HTR-8/SVneo (cell line): ENCODE measurements around the gene LDLRAD4.

Experiments
- DNase-seq: peaks from one replicate; pipeline ENCODE4 v3.0.0; 2011; ENCODE audit warnings: low spot score, mixed read lengths; ENCODE audit not compliant: insufficient read length
- FAIRE-seq: peaks from 2 replicates; lab custom pipeline; 2011; peaks lifted over from hg19 to GRCh38; lab: Jason Lieb, UNC

LDLRAD4 gene

GRCh38 chr18:13218368-13218991 lies at the start of gene LDLRAD4:
LDLRAD4 (plus strand) TSS chr18:13218760.
- no peak for FAIRE-seq
- peak; percentile 40 for DNase-seq

GRCh38 chr18:13173578-13174145 lies 44.9 kb upstream of the LDLRAD4 start:
- DNase-seq = no peak
- no peak for FAIRE-seq

- FAIRE-seq (no peak), DNase-seq (no peak)
Measured at GRCh38 chr18:13175266-13175665, 43.3 kb upstream of the LDLRAD4 start.

DNA sequence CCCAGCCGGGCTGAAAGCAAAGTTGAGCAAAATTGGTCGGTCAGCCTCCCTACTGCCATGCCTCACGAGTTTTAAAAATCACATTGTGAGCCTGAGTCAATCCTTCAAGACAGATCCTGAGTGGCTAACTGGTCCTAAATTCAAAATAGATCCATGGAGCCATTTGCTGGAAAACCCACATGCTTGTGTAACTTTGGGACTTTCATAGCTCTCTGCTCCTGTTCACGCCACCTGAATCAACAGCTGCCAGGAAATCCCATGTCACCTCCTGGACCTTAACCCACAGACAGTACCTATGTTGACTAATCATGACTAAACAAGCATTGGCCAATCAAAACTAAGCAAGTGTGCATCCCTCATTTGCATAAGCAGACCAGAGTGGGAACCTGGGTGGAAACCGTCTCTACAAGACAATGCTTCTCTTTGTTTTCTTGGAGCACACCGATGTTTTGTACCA lies 42.8 kb upstream of the LDLRAD4 start:
- no peak for DNase-seq
- FAIRE-seq = no peak

DNA sequence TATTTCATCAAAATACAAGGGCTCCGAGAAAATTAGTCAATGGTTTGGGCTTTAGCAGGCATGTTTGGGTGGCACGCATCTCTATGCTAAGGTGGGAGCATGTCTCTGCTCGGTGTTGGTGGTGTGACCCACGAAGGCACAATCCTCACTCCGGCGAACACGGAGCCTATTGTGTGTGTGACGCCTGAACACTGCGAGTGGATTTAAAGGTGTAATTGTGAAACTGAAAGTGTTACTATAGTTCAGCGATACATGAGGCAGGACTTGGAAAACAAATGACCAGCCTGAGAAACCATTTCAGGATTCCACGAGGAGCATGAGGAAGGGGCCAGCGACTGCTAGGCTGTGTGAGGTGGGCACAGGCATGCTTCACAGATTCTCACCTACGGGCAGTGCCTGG lies 41.7 kb upstream of the LDLRAD4 start:
- DNase-seq (no peak), FAIRE-seq (no peak)

- DNase-seq = no peak
- FAIRE-seq = no peak
Measured at GRCh38 chr18:13178197-13178596, 40.4 kb upstream of the LDLRAD4 start.

DNA sequence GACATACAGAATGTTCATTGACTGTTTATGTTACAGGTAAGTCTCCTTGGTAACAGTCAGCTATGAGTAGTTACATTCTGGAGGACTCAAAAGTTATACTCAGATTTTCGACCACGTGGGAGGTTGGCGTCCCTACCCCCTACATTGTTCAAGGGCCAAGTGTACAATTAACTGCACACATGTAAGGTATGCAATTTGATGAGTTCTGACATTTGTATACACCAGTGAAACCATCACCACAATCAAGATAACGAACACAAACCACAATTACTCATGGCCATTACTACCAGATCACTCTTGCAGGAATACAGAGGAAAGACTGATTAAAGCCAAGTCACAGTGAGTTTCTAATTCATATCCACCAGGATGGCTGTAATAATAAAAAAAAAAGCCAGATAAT lies 39.6 kb upstream of the LDLRAD4 start:
- no peak for FAIRE-seq

GRCh38 chr18:13179566-13180113 lies 38.9 kb upstream of the LDLRAD4 start:
- no peak for DNase-seq
- FAIRE-seq = no peak

More for the DNA sequence above, 39.6 kb upstream of the LDLRAD4 start:
- DNase-seq = no peak

- no peak for DNase-seq
- no peak for FAIRE-seq
Measured at GRCh38 chr18:13180614-13181375, 37.8 kb upstream of the LDLRAD4 start.

DNA sequence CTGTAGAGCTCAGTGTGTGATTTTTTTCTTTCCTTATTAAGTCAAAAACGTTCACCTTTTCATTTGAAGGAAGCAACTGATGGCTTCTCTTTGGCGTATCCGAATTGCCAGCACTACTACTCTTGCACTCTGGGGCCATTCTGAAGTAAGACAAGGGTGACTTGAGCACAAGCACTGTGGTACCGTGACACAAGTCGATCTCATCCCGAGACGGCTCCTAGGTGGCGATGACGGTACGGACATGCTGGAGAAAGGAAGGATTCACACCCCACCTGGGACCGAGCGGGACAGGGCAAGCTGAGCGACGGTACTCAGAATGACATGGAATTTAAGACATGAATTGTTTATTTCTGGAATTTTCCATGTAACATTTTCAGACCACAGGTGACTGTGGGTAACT lies 36.8 kb upstream of the LDLRAD4 start:
- DNase-seq = no peak
- no peak for FAIRE-seq

DNA sequence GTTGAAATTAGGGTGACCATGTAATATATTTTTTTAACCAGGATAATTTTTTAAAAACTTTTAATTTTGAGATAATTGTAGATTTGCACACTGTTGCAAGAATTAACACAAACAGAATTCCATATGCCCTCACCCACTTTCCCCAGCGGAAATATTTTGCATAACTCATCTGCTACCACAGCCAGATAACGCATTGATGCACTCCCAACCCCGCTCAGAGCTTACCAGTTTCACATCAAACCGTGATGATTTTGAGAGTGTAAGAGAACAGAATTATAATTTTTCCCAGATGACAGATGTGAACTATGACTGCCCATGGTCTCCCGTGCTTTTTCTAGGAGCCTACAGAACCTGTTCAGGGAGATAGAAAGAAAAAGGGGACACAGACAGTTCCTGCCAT lies 35.2 kb upstream of the LDLRAD4 start:
- no peak for FAIRE-seq

GRCh38 chr18:13183790-13184189 lies 34.8 kb upstream of the LDLRAD4 start:
- FAIRE-seq (no peak), DNase-seq (no peak)

More for the DNA sequence above, 35.2 kb upstream of the LDLRAD4 start:
- no peak for DNase-seq

GRCh38 chr18:13184396-13184795 lies 34.2 kb upstream of the LDLRAD4 start:
- FAIRE-seq (no peak), DNase-seq (no peak)

- no peak for FAIRE-seq
Measured at GRCh38 chr18:13185675-13186198, 32.8 kb upstream of the LDLRAD4 start.

DNA sequence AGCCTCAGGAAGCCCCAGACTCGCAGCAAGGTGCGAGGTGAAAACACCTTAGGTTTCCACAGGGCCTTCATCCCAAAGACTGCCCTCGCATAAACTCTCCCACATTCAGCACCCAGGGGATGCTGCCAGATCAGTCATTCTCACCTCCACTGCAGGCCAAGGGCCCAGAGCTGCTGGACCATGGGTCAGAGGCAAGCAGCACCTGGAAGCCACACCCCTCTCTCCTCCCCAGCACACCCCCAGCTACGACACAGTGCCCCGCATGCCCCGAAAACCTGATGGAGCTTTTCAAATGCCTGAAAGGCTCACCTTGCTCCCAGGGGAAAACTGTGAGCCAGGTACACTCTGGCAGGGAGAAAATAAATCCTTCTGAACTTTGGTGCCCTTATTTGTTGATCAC lies 31.9 kb upstream of the LDLRAD4 start:
- FAIRE-seq = no peak
- no peak for DNase-seq

More at GRCh38 chr18:13185675-13186198, 32.8 kb upstream of the LDLRAD4 start:
- no peak for DNase-seq

DNA sequence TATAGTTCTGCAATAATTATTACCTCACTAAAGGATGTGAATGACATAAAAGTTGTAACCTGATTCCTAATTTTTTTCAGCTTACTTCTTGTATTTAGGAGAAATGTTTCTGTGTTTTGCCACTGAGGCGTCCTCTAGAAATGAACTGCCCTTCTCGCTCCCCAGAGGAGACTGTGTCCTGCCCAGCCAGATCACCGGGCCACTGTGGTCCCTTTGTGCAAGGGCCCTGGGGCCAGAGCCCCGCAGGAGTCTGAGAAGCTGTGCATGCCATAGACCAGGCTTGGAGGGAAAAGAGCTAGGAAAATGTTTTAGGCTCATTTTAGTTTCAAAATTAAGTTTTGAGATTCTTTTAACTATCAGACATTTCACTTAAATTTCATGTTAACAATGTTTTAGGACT lies 31.1 kb upstream of the LDLRAD4 start:
- DNase-seq (no peak), FAIRE-seq (no peak)

- FAIRE-seq (no peak), DNase-seq (no peak)
Measured at GRCh38 chr18:13191031-13191430, 27.5 kb upstream of the LDLRAD4 start.

GRCh38 chr18:13191779-13192178 lies 26.8 kb upstream of the LDLRAD4 start:
- DNase-seq (peak; percentile 18), FAIRE-seq (no peak)

DNA sequence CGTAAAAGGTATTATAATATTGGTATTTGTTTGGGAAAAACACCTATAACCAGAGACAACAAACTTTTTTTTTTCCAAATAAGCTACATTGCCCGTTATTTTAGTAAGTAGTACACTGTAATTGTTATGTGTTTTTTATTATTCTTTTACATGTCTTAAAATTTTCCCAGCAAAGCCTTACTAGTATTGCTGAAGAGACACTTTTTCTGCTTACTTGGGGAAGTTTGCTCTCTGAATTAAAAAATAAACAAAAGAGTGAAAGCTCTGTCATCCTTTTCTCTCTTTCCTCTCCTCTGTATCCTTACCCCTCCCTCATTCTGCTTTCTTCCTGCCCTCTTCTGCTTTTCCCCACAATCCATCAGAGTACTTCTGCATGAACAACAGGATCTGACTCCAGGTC lies 25.6 kb upstream of the LDLRAD4 start:
- DNase-seq (no peak), FAIRE-seq (no peak)

- DNase-seq = no peak
- no peak for FAIRE-seq
Measured at GRCh38 chr18:13194239-13194638, 24.3 kb upstream of the LDLRAD4 start.

DNA sequence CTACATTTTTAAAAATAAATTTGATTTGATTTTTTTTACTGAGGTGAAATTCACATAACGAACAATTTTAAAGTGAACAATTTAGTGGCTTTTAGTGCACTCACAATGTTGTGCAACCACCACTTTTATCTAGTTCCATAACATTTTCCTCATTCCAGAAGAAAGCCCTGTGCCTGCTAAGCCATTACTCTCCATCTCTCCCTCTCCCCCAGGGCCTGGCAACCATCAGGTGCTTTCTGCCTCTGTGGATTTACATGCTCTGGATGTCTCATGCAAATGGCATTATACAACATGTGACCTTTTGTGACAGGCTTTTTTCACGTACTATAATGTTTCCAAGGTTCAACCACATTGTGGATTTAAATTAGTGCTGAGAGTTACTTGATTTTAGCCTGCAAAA lies 19.9 kb upstream of the LDLRAD4 start:
- DNase-seq (no peak), FAIRE-seq (no peak)
